Amniotic stem cell (primary cell): ENCODE measurements around the gene GRIK5.
"Not testable (repeated sequence)": the region's sequence is repeated elsewhere in the genome, so short reads cannot be mapped to it uniquely, and the experiment has no call there.

Experiments
- DNase-seq: peaks from one replicate; lab custom pipeline; 2025; lab: John Stamatoyannopoulos, UW

GRIK5 gene

DNA sequence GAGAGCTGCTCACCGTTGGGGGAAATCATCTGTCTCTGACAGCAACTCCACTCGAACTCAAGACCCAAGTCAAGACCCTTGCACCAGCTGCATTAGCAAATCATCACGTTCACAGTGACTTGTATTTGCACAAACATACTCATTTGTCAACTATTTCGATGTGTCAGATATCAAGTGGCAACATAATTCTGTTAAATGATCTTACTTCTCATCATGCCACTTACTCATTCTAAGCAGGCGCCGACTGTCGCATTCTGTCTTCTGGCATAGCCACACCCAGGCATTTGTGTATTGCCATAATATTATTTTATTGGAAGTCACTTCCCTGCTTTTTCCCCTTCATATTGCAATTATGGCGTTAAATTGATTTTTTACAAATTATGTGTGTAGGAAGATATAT lies 53.0 kb downstream of the GRIK5 start:
- no peak for DNase-seq

DNA sequence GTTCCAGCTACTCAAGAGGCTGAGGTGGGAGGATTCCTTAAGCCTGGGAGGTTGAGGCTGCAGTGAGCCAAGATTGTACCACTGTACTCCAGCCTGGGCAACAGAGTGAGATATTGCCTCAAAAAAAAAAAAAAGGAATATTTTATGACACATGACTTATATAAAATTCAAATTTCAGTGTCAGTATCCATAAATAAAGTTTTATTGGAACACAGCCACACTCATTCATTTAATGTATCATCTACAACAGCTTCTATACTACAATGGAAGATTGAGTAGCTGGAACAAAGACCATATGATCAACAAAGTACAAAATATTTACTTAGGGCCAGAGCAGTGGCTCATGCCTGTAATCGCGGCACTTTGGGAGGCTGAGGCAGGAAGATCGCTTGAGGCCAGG lies 57.3 kb downstream of the GRIK5 start:
- not testable (repeated sequence) for DNase-seq

DNA sequence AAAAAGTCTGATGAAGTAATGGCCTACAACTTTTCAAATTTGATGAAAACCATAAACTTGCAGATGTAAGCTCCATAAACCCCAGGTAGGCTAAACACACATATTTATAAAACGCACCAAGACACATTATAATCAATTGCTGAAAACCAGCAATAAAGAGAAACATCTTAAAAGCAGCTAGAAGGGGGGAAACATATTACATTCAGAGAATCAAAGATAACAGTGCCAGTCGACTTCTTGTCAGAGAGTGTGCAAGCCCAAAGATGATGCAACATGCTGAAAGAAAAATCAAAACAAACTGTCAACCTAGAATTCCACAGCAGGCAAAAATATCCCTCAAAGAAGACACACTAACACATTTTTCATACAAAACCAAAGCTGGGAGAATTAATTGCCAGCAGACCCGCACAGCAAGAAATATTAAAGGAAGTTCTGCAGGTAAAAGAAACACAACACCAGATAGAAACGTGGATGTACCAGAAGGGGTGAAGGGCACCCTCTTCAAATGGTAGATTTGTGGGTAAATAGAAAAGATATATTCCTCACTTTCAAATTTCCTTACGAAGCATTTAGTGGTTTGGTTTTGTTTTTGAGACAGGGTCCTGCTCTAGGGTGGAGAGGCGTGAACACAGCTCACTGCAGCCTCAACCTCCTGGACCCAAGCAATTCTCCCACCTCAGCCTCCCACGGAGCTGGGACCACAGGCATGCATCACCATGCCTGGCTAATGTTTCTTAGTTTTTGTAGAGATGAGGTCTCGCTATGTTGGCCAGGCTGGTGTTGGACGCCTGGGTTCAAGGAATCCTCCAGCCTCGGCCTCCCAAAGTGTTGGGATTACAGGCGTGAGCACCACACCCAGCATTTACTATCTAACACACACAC lies 59.5 kb downstream of the GRIK5 start:
- DNase-seq: no peak

DNA sequence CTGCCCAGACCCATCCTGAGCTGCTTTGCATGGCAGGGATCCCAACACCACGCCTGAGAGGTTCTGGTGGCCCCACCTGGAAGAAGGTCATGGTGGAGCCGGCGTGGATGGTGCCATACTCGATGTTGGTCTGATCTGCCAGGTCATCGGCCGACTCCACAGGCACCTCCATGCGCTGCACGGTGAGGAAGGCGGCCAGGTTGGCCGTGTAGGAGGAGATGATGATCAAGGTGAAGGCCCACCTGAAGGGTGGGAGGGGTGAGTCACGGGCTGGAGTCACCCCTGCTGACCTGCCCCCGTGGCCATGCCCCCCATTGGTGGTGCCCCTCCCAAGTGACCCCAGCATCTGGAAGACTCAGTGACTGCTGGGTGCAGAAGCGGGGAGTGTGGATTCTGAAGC lies 63.4 kb downstream of the GRIK5 start:
- no peak for DNase-seq

DNA sequence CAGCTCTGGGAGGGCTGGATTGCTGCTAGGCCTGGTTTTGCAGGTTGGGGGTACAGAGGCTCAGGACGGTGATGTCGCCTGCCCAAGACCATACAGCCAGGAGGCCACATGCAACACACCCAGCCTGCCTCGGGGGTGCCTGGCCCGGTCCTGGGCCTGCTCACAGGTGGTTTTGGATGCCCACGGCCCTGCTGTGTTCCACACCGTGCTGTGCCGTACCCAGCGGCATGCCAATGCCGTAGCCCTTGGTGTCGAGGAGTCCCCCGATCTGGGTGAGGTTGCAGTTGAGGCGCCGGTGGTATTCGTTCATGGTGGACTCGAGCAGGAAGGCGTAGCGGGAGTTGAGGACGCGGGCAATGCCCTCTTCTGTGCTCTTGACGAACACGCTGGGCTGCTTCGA lies 64.5 kb downstream of the GRIK5 start:
- no peak for DNase-seq

DNA sequence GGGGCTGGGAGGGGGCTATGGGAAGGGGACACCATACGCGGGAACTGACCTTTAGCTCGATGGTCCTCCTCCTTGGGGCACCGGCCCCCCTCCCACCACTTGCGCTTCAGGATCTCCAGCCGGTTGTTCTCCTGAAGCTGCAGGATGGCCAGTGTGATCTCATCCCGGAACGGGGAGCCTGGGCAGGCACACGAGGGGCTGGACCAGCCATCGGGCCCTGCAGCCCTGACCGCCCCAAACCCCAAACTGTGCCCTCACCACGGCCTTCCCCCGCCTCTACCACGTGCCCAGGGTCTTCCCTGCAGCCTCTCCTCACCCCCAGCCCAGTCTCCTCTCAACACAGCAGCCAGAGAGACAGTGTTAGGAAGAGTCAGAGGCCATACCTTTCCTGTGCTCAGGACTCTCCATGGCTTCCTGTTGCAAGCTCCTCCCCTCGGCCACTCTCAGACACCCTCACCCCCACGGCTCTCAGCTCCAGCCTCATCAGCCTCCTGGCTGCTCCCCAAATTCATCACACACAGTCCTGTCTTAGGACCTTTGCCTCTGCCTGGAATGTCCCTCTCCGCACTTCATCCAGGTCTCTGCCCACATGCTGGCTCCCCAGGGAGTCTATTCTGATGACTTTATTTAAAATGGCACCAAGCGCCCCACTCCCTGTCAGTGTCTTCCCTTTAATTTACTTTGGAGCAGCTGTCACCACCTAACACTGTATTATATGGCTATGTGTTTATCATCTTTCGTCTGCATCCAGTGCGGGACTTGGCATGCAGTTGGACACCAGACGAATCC lies 66.3 kb downstream of the GRIK5 start:
- no peak for DNase-seq

DNA sequence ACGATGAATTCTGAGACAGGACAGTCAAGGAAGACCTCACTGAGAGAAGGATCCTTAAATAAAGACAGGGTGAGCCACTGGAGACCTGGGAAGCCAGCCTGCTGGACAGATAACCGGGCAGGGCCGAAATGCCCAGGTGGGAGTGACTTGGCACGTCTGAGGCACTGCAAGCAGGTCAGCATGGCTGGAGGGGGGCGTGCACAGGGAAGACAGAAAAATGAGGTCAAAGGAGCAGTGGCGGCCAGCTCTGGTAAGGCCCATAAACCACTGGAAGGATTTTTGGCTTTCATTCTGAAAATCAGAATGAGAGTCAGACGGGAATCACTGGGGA lies 70.2 kb downstream of the GRIK5 start:
- no peak for DNase-seq

DNA sequence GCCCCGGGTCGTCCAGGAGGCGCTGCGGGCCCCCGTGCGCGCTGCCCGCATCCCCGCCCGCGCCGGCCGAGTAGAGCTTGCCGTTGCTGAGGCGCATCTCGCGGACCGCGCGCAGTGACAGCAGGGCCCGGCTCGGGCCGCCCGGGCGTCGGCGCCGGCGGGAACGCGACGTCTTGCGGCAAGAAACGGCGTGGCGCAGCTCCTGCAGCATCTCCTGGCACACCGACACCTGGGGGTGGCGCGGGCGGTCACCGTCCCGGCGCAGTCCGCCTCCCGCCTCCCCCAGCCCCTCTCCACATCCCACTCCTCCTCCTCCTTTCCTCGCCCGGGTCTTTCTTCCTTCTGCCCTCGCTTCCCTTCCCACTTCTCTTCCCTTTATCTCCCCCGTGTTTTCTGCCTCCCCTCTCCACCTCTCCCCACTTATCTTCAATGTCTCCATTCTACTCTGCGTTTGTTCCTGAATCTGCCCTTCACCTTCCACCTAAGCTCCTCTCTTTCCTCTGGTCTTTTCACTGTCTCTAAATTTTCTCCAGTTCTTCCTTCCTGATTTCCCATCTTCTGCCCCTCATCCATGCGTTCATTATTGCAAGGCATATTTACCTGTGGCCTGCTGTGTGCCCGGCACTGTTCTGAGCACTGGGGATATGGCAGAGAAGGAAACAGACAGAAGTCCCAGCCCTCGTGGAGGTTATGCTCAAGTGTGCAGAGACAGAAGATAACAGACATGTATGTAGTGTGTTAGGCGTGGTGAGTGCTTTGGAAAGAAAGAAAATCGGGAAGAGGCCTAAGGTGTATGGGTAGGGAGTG lies 70.7 kb downstream of the GRIK5 start:
- DNase-seq: no peak

DNA sequence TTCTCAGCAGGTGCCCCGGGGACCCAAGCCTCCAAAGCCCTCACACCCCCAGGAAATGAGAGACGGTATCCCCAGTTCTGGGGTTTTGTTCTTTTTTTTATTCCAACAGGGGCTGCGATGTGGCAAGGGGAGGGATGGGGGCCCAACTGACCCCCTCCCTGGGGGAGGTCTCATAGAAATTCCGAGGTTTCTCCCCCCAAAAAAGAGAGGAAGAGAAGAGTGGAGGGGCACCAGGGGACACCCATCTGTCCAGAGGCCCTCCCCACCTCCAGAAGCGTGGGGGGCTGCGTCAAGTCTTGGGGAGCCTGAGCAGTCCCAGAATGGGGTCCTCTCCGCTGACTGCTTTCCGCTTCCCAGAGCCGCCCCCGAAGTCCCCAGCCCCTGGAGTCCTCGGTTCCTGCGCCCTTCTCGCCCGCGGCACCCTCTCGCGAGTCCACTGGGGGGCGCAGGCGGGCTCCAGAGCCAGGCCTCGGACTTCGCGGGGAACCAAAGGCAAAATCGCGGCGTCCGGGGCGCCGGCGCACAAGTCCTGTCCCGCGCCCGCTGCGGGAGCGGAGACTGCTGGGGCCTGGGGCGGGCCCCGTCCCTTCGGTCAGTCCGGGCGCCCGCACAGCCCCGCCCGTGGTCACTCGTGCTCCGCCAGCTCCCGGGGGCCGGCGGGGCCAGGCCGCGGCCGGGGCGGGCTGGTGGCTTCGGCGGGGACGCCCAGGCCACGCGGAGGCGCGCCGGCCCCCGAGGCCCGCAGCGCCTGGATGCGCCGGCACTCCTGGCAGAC lies 71.6 kb downstream of the GRIK5 start:
- DNase-seq: no peak

DNA sequence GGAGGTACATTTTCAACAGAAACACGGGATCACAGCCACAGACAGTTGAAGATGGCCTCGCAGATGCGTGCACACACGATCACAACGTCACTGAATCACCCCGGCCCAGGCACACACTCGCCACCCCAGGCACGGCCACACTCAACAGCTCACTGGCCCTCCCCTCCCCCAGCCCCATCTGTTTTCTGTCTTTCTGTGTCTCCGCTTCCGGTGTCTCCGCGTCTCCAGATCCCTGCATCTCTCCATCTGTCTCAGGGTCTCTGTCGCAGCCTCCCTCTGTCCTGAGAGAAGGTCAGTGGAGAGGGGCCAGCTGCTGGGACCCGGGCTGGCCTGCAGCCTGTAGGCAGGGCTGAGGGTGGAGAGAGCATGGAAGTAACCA lies 72.2 kb downstream of the GRIK5 start:
- no peak for DNase-seq

DNA sequence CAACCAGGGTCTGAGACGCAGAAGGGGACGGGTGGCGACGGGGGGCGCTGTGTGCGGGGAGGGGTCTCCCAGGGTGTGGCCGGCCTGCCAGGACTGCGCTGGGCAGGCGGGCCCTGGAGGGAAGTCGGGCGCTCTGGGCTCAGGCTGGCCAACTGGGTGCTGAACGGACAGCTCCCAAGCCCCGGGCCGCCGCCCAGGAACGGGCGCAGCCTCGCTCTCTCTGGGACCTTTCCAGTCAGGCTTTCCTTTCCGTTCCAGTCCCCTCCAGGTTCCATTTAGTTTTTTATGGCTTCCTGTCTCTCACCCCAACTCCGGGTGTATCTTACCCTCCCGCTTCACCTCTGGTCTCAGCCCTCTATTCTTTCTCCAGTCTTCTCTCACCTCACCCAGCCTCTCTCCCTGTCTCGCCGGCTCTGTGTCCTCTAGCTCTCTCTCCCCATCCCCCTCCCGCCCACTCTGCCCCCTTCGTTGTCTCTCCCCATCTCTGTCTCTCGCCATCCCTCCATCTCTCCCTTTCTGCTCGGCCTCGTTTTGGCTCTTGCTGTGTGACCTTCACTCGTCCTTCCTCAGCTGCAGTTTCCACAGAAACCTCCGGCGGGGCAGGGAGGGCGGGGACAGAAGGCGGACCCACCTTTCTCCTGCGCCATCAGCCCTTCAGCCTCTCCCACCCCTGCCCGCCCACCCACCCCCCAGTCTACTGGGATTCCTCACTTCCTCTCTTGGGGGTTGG lies 72.7 kb downstream of the GRIK5 start:
- DNase-seq: no peak

DNA sequence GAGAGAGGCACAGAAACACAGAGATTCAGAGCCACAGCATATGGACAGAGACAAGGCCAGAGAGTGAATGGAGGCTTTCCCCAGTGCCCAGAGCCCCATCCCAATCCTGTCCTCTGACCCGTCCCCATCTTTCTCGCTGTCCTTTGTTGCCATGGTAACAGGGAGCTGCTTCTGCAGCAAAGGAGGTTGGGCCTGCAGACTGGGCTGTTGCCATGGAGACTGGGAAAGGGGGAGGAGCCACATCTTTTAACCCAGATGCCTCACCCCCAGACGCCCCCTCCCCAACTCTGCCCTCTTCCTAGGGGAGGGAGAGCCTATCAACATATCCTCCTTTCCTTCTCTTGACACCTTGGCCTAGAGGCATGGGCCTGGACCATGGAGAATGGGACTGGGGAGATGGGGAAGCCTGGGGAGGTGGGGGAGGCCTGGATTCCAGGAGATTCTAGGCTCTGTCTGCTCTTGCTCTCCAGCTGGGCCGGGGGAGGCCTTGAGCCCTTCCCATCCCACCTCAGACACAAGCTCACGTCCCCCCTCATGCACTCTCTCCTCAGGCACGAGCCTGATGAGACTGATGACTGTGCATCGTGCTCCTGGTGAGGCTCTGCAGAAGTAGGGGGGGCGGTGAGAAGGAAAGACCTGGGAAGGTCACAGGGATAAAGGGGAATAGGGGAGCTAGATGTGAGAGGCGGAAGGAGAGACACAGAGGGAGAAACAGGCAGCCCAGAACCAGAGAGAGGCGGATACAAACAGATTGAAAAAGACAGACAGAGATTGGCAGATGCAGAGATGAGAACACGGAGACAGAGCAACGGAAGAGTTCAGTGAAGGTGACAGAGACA lies 73.8 kb downstream of the GRIK5 start:
- DNase-seq: no peak

DNA sequence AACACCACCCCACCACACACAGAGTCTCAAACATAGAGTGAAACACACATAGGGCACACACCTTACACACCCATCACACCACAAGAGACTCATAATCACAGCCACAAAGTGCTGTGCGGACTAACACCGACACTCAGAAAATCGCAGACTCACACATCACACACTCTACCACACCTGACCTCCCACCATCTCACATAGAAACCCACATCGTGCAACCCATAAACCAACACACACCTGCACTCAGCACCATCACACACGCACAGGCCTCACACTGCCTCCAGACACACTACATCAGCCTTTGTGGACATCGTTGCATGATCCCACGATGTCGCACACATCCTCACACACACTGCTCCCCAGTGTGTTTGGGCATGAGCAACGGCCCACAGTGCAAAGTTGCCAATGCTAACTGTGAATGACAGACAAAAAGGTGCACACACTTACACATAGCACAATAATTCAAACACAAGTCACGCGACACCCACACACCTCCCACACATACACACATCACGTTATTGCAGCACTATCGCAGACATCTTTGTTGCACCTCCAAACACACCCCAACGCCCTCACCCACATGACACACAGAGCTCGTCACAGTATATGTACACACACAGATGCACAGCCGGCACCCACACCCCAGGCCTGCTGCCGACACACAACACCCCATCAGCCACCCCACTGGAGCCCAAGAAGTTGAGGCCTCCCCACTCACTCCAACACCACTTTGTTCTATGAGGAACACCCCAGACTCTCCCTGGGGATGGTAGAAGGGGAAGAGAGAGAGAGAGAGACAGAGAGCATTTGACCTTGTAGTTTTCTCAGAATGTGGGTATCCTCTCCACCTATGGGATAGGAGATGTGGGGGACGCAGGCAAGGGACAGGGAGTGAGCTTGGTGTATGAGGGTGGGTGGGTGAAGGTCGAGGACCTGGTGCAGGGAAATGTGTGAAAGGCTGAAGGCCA lies 74.7 kb downstream of the GRIK5 start:
- no peak for DNase-seq

DNA sequence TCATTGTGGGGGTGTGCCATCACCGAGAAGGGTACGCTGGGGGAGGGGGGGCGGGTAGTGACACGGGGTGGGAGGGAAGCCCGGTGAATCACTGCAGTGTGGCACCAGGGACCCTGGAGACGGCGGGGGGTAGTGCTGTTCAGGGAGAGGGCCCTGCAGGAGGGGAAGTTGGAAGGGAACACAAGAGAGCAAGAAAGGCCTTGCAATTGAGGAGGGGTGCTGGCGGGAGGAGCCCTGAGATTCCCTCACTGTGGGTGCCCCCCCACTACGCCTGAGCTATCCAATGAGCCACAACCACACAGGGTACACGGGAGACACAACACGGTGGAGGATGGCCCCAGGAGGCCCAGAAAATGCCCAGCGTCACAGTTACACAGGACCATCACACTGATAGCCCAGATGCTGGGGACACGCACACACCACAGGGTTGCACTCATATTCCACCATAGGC lies 75.5 kb downstream of the GRIK5 start:
- DNase-seq: no peak

DNA sequence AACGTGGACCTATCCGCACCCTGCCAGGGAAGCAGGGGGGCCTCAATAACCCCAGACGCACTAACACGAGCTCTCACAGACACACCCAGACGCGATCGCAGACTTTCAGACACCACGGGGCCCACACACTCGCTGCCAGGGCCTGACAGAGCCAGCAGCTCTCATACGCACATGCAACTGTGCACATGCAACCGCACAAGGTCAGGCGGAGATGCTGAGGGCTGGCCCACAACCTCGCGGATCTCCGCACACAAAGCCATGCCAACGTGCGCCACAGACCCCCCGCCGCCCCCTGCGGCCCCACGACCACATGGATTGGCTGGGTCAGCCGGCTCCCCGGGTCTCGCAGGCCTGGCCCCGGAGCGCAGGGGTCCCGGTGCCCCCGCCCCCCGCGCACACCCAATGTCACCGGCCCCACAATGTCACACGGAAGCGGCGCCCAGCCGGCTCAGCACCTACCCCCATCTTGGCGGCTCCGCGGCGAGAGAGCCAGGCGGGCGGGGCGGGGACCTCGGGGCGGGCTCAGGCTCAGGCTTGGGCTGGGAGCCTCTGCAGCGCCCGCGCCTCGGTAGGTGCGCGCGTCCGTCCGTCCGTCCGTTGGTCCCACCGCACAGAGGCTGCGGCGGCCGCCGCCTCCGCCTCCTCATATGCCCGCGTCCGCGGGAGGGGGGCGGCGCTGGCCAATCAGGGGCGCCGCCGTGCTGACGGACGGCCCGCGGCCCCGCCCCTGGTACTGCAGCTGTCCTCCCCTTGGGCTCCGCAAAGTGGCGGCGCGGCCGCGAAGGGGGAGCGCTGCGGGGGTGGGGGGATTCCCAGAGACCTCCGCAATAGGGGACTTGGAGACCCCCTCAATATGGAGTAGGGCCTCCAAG lies 76.2 kb downstream of the GRIK5 start, which contains the start of gene ATP1A3:
Gene ATP1A3 (minus strand): TSS at position 619 of the 872 bp plus-strand sequence. CDS start 154 bp downstream, at position 465.
- DNase-seq: no peak

DNA sequence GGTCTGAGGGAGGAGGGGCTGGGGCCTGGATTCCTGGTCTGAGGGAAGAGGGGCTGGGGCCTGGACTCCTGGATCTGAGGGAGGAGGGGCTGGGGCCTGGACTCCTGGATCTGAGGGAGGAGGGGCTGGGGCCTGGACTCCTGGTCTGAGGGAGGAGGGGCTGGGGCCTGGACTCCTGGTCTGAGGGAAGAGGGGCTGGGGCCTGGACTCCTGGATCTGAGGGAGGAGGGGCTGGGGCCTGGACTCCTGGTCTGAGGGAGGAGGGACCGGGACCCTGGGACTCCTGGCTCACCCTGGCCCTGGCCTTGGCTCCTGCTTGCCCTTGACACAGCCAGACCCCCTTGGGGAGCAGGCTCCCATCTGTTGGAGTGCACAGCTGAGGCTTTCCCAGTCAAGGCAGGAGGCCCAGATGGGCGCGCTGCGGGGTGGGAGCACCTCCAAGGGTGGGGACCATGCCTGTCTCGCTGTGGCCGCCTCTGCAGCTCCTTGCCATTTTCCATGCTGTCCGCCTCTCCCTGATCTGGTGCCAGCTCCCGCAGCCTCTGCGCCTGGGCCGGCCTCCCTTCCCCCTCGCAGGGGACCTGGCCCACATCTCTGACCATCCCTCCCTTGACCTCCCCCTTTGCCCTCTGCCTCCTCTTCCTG lies 78.0 kb downstream of the GRIK5 start:
- not testable (repeated sequence) for DNase-seq

DNA sequence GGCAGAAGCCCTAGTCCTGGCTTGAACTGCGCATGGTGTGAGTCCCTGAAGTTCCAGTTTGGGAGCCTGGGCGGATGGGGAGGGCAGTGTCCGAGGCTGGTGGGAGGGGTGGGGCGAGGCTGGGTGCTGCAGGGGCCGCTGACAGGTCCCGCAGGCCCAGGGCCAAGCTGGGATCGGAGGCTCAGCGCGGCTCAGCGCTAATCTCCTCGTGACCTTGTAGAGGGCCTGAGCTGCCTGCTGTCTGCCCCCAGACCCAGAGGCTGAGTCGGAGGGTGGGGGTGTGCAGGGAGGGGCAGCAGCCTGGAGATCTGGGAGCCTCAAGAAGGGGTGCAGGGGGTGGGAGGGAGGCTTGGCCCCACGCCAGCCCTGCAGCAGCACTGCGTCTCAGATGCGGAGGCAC lies 79.0 kb downstream of the GRIK5 start:
- DNase-seq: no peak
